LNCaP clone FGC (cell line): ENCODE measurements around the gene RFC2.

Experiments
- DNase-seq: peaks from one replicate; pipeline ENCODE4 v3.0.0-alpha.2; 2011; ENCODE audit warnings: low read depth
- H3K4me3 ChIP-seq: 2 replicates; pipeline ENCODE4 v1.5.1; 2011; ENCODE audit warnings: mild to moderate bottlenecking, low read depth, low read length, control low read depth
- CTCF ChIP-seq: IDR thresholded peaks from 2 replicates; pipeline ENCODE4 v1.5.1; 2012; ENCODE audit warnings: mild to moderate bottlenecking; ENCODE audit not compliant: control insufficient read depth, insufficient read depth; ENCODE audit errors: extremely low read depth

The RFC2 gene

GRCh38 chr7:74185016-74185415, 69.2 kb downstream of the RFC2 start:
- H3K4me3 ChIP-seq, result no peak overlapping the region
- no peak for TF ChIP-seq CTCF

GRCh38 chr7:74183653-74184450, 70.3 kb downstream of the RFC2 start:
- no peak for DNase-seq
- H3K4me3 ChIP-seq, result no peak overlapping the region
- peak; percentile 30; the same call in 1 of the 2 replicates for TF ChIP-seq CTCF

More at GRCh38 chr7:74185016-74185415, 69.2 kb downstream of the RFC2 start:
- DNase-seq, result no peak

- no peak overlapping the region for H3K4me3 ChIP-seq
- no peak for TF ChIP-seq CTCF
- DNase-seq, result peak; percentile 77
These were observed 71.1 kb downstream of the RFC2 start for GRCh38 chr7:74183142-74183541.

- no peak overlapping the region; the same call in 1 of the 2 replicates for H3K4me3 ChIP-seq
- DNase-seq, result no peak
- TF ChIP-seq CTCF, result no peak
These were observed 71.6 kb downstream of the RFC2 start for GRCh38 chr7:74182453-74183090.

GRCh38 chr7:74181821-74182220, 72.4 kb downstream of the RFC2 start:
- no peak overlapping the region for H3K4me3 ChIP-seq
- no peak for TF ChIP-seq CTCF
- no peak for DNase-seq
